ENCODE measurements around the gene IGFL4. TPM values are rescaled to one million over a fixed set of nuclear protein-coding genes. Genes with fewer than 3 reads are reported as not detected.

Gene IGFL4
- total and polyA plus RNA-seq, 2 of the 4 experiments (the other 2 are of a cell fraction): not detected

DNA sequence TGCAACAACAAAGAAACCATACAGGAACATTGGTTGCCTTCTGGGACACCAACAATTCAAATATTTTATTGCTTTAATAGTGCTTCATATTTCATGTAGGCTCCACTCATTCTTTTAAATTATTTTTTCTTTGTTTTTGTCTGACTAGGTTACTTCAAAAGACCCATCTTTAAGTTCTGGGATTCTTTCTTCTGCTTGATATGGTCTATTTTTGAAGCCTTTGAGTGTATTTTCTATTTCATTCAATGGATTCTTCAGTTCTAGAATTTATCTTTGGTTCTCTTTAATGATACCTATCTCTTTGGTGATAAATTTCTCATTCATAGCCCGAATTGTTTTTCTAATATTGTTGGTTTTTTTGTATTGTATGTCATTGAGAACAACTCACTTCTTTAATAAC lies 45.1 kb upstream of the IGFL4 start:
- DNase-seq: no peak
- Histone ChIP-seq H3K27me3 (ENCODE audit: control insufficient read depth, insufficient read depth, low read length) (peaks cover 29% of the 10 kb centered on the region), H3K4me3 (ENCODE audit: insufficient read depth, low read depth, low read length) (no peak overlapping the region), H3K56ac (ENCODE audit: extremely low read depth, insufficient read depth, low read length) (no peak overlapping the region), H3K23ac (ENCODE audit: low read depth, low read length) (no peak overlapping the region), H4K20me1 (ENCODE audit: insufficient read depth, low read length) (peaks cover 2% of the 10 kb centered on the region; the same call in 1 of the 2 replicates), H3K79me1 (ENCODE audit: low read depth in 1 of 2, low read length in 2 of 2) (no peaks in the 10 kb centered on the region), H3K9ac (ENCODE audit: low read depth, low read length) (no peak overlapping the region), H3K36me3 (ENCODE audit: control insufficient read depth, insufficient read depth, low read length) (no peaks in the 10 kb centered on the region), H3K4ac (ENCODE audit: low read depth, low read length) (no peak overlapping the region), H3K4me1 (ENCODE audit: control insufficient read depth, insufficient read depth, low read length) (0 out of 2 replicates have a peak, but pooled peaks cover 2% of the 10 kb centered on the region), H2AFZ (replicated peaks; ENCODE audit: low read length, poor library complexity) (no peak overlapping the region), H4K8ac (ENCODE audit: low read depth in 2 of 2, low read length in 2 of 2) (no peak overlapping the region), H4K91ac (ENCODE audit: insufficient read depth, low read depth, low read length) (no peak overlapping the region), H3K27ac (ENCODE audit: insufficient read depth, low read length) (no peak overlapping the region), H2AK5ac (ENCODE audit: low read depth, low read length) (no peak overlapping the region), H4K5ac (ENCODE audit: low read depth, low read length) (no peak overlapping the region), H3K14ac (replicated peaks; ENCODE audit: low read depth, low read length) (no peak overlapping the region), H2BK15ac (ENCODE audit: low read depth, low read length) (no peak overlapping the region), H2BK20ac (ENCODE audit: low read depth, low read length) (no peak overlapping the region), H2BK120ac (ENCODE audit: low read depth, low read length) (no peak overlapping the region), H2AK9ac (replicated peaks; ENCODE audit: low read depth, low read length, poor library complexity) (no peak overlapping the region), H3K9me3 (ENCODE audit: control insufficient read depth, insufficient read depth, low read length) (peaks cover 17% of the 10 kb centered on the region), H3K4me2 (ENCODE audit: low read depth, low read length) (no peak overlapping the region), H2BK5ac (ENCODE audit: low read depth, low read length, poor library complexity, severe bottlenecking) (no peak overlapping the region), H3K9me1 (ENCODE audit: insufficient read depth, low read length) (peaks cover 1% of the 10 kb centered on the region; the same call in 1 of the 2 replicates), H3K18ac (ENCODE audit: low read depth, low read length) (no peak overlapping the region)
- ATAC-seq (ENCODE audit: low read depth): no peak
- WGBS, 2 experiments (ENCODE audit: extremely low coverage in 2 of 2, insufficient read length in 1 of 2): no CpG with 5 or more reads among the region's 1 CpG
- dilution Hi-C loops (cut with HindIII; ENCODE audit: low sequenced_read_pairs, unreplicated experiment): no loop called here
- intact Hi-C loops (cut with micrococcal nuclease): no loop called here
- in situ Hi-C loops (cut with MboI; ENCODE audit: low sequenced_read_pairs): no loop called here
- ChIA-PET POLR2A (ENCODE audit: unreplicated experiment) (no interaction called here), CTCF (interaction anchor here (0.6 kb wide), 1 partner anchor 456 kb away, joined by 3 read pairs; no protein-coding TSS in a partner anchor)
- TF ChIP-seq MAZ (IDR thresholded peaks at IDR 0.05; ENCODE audit: borderline replicate concordance, low read depth, low read length) (no peak), CEBPB (IDR thresholded peaks at IDR 0.05; ENCODE audit: low read depth, low read length) (no peak), RAD21 (IDR thresholded peaks at IDR 0.05; ENCODE audit: low read length) (no peak), CHD1 (IDR thresholded peaks at IDR 0.05; ENCODE audit: low read depth, low read length) (no peak), SMC3 (IDR thresholded peaks at IDR 0.05; ENCODE audit: low read depth, low read length) (no peak), NFE2L2 (IDR thresholded peaks at IDR 0.05; ENCODE audit: low read depth, low read length) (no peak)
- TF ChIP-seq, protein P1, sequence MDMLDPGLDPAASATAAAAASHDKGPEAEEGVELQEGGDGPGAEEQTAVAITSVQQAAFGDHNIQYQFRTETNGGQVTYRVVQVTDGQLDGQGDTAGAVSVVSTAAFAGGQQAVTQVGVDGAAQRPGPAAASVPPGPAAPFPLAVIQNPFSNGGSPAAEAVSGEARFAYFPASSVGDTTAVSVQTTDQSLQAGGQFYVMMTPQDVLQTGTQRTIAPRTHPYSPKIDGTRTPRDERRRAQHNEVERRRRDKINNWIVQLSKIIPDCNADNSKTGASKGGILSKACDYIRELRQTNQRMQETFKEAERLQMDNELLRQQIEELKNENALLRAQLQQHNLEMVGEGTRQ (IDR thresholded peaks at IDR 0.05; ENCODE audit: low read depth, low read length): no peak
- no TSS peak for BruUV-seq (replicated peaks)
